Retinal pigment epithelial cell (primary cell): Measurements from ENCODE around the gene TRIM66.

Source experiments
- DNase-seq: peaks from one replicate; pipeline ENCODE4 v3.0.0-alpha.2; 2010; ENCODE audit warnings: low read depth
- H3K4me3 ChIP-seq: 2 replicates; pipeline ENCODE4 v1.5.1; 2011; ENCODE audit warnings: mild to moderate bottlenecking, low read length, control low read depth, moderate library complexity
- TF ChIP-seq, protein P1 (sequence below): conservative IDR thresholded peaks from 2 replicates; pipeline ENCODE4 v1.5.1; 2011; ENCODE audit warnings: low read depth, low read length, control low read depth, inconsistent platforms

TRIM66 gene

DNA sequence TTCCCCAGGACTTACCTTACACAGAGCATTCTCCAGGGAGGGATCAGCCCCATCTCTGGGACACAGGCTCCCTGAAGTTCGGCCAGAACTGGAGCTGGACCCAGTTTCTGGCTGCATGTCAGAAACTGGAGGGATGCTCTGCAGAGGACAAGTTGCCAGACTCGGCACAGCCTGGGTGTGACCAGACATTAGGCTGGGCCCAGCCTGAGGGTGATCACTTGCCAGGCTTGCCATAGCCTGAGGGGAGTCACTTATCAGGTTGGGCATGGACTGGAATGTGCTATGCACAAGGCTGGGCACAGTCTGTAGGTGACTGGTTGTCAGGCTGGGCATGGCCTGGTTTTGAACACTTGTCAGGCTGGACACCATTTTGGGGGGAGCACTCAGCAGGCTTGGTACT is 57.8 kb downstream of the TRIM66 start:
- TF ChIP-seq, protein P1, sequence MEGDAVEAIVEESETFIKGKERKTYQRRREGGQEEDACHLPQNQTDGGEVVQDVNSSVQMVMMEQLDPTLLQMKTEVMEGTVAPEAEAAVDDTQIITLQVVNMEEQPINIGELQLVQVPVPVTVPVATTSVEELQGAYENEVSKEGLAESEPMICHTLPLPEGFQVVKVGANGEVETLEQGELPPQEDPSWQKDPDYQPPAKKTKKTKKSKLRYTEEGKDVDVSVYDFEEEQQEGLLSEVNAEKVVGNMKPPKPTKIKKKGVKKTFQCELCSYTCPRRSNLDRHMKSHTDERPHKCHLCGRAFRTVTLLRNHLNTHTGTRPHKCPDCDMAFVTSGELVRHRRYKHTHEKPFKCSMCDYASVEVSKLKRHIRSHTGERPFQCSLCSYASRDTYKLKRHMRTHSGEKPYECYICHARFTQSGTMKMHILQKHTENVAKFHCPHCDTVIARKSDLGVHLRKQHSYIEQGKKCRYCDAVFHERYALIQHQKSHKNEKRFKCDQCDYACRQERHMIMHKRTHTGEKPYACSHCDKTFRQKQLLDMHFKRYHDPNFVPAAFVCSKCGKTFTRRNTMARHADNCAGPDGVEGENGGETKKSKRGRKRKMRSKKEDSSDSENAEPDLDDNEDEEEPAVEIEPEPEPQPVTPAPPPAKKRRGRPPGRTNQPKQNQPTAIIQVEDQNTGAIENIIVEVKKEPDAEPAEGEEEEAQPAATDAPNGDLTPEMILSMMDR, result no peak
- no peak for DNase-seq
- H3K4me3 ChIP-seq, result no peak overlapping the region

DNA sequence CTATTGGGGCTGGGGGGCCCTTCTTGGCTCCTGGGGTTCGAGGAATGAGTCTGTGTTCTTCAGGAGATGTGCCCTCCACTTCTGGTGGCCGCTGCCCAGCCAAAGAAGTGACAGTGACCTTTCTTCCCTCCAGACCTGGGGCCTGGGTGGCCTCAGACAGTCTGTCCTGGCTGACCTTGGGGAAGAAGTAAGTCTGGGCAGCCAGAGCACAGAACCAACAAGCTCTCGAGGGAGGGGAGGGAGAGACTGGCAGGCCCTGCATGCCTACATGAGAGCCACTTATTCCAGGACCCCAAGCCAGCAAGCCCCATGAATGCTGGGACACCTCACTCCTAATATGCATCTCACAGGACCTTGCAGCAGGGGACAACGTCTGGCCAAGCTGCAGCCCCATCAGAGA is 61.3 kb downstream of the TRIM66 start:
- DNase-seq, result no peak
- no peak overlapping the region for H3K4me3 ChIP-seq
- TF ChIP-seq, protein P1, result no peak

- no peak for DNase-seq
- no peak overlapping the region for H3K4me3 ChIP-seq
- TF ChIP-seq, protein P1, result no peak
These were observed 65.4 kb downstream of the TRIM66 start for GRCh38 chr11:8617063-8617462.

GRCh38 chr11:8615291-8616032 is 67.0 kb downstream of the TRIM66 start:
- no peak for DNase-seq
- TF ChIP-seq, protein P1, result no peak
- H3K4me3 ChIP-seq, result no peak overlapping the region

DNA sequence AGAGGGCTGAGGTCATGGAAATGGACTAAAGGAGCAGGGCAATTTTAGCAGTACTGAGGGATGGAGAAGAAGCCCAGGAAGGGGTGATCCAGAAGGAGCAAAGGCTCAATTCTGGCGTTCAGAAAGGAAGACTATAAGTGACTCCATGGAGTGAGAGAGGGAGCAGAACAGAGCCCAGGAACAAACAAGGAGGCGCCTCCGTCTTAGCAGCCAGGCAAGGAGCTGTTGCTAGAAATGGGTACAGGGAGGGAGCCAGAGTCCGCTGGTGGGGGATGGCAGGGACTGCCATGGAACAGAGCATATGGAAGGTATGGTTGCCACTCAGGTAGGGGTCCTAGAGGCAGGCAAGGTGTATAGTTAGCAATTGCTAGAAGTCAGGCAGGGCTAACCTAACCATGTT is 68.0 kb downstream of the TRIM66 start:
- no peak for DNase-seq
- TF ChIP-seq, protein P1, result no peak
- H3K4me3 ChIP-seq, result no peak overlapping the region

DNA sequence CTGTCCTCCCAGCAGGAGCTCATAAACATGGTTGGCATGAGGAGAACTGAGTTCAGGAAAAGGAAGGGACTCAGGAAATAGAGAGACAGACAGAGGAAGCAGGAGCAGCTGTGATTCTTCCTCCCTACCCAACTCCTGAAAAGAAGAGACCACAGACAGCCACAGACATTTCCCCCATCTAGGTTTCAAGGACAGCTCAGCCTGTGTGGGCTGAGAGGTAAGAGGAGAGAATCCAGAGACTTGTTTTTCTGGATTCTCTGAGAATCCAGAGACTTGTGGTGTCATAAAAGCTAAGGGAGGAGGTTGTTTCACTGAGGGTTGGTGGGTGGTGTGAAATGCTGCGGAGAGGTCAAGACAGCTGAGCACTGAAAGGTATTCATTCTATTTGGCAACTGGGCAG is 69.4 kb downstream of the TRIM66 start:
- TF ChIP-seq, protein P1, result no peak
- H3K4me3 ChIP-seq, result no peak overlapping the region
- no peak for DNase-seq

GRCh38 chr11:8612522-8612921 is 69.9 kb downstream of the TRIM66 start:
- TF ChIP-seq, protein P1, result no peak
- no peak for DNase-seq
- H3K4me3 ChIP-seq, result no peak overlapping the region
